ENCODE results near the gene GOLGA6L24.
"Not testable (repeated sequence)": the region's sequence is repeated elsewhere in the genome, so short reads cannot be mapped to it uniquely, and the experiment has no call there.

GOLGA6L24 gene, protein sequence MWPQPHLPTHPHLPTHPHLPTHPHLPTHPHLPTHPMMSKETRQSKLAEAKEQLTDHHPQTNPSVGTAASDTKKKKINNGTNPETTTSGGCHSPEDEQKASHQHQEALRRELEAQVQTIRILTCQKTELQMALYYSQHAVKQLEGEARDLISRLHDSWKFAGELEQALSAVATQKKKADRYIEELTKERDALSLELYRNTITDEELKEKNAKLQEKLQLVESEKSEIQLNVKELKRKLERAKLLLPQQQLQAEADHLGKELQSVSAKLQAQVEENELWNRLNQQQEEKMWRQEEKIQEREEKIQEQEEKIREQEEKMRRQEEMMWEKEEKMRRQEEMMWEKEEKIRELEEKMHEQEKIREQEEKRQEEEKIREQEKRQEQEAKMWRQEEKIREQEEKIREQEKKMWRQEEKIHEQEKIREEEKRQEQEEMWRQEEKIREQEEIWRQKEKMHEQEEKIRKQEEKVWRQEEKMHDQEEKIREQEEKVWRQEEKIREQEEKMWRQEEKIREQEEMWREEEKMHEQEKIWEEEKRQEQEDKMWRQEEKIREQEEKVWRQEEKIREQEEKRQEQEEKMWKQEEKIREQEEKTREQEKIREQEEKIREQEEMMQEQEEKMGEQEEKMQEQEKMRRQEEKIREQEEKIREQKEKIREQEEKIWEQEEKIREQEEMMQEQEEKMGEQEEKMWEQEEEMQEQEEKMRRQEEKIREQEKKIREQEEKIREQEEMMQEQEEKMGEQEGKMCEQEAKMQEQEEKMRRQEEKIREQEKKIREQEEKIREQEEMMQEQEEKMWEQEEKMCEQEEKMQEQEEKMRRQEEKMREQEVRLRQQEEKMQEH

DNA sequence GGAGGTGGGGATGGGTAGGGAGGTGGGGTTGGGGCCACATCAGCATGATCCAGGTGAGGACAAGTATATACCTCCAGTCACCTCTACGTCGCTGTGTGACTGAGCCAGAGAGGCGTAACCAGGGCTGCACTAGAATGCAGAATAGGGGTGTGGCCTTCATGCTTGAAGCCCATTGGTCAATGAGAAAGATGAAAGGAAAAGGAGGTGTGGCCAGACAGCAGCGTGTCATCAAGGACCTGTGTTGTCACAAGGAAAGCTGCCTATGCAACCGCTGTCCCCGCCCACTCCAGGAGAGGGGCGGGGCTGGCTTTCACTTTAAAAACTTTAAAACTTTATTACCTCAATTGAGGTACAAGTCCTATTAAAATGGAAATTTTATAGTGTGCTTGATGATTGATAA is at the start of gene GOLGA6L24:
Gene GOLGA6L24, minus strand, starts transcription at position 101 of the 400 bp plus-strand sequence. Its CDS starts 61 bp downstream, at position 40.
- not testable (repeated sequence) for DNase-seq

DNA sequence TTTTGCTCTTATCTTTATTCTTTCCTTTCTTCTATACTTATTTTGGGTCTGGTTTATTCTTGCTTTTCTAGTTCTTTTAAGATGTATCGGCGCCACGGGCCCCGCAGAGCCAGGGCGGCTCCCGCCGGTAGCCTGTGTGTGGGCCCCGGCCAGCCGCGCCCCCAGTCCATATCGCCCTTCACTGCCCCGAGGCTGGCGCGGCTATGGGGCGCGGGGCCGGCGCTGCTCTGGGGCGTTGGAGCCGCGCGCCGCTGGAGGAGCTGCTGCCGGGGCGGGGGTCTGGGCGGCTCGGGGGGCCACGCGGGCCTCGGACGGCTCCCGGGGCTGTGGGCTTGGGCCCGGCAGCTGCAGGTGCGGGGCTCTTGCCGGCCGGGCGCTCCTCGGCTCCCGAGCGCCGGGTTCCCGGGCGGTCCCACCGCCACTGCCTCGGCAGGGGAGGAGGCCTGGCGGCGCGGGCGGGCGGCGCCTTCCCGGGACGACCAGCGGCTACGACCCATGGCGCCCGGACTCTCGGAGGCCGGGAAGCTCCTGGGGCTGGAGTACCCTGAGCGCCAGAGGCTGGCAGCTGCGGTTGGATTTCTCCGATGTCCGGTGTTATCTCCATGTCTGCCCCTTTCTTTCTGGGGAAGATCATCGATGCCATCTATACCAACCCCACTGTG is 45.0 kb upstream of the GOLGA6L24 start:
- DNase-seq = not testable (repeated sequence)

DNA sequence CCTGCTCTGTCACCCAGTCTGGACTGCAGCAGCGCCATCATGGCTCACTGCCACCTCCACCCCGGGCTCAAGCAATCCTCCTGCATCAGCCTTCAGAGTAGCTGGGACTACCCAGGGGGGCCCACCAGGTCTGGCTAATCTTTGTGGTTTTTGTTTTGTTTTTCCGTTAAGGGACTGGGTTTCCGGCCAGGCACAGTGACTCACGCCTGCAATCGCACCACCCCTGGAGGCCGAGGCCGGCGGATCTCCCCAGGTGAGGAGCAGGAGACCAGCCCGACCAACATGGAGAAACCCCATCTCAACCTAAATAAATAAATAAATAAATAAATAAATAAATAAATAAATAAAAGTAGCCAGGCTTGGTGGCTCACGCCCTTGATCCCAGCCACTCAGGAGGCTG is 38.1 kb upstream of the GOLGA6L24 start:
- DNase-seq = not testable (repeated sequence)

DNA sequence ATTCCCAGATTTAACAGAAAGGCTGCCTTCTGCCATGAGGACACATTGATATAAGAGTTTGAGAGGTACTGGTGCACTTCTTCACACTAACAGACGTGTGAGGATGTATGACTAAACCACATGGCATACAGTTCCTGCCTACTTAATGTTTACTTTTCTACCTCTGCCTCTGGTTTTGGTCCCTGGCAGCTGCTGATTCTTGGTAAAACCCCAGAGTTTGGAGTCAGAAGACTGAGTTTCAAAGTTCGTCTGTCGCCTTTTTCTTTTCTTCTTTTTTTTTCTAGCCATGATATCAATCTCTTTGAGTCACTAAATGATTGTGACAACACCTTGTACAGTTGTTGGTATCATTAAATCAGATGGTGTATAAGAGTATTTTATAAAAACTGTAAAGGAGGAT is 22.2 kb upstream of the GOLGA6L24 start:
- not testable (repeated sequence) for DNase-seq

DNA sequence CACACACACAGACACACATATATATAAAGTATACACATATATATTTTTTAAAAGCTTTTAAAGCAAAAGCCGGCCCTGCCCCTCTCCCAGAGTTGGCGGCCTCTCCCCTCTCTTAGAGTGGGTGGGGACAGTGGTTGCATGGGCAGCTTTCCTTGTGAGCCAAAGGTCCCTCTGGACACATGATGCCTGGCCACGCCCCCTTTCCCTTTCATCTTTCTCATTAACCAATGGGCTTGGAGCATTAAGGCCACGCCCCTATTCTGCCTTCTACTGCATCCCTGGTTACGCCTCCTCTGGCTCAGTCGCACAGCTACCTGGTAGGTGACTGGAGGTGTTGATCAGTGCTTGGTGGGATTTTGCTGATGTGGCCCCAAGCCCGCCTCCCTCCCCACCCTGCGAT is 20.5 kb upstream of the GOLGA6L24 start, which contains the start of gene GOLGA8F:
Gene GOLGA8F, plus strand, starts transcription at position 301 of the 400 bp plus-strand sequence. Its CDS starts 98 bp downstream, at position 399.
- DNase-seq = not testable (repeated sequence)

DNA sequence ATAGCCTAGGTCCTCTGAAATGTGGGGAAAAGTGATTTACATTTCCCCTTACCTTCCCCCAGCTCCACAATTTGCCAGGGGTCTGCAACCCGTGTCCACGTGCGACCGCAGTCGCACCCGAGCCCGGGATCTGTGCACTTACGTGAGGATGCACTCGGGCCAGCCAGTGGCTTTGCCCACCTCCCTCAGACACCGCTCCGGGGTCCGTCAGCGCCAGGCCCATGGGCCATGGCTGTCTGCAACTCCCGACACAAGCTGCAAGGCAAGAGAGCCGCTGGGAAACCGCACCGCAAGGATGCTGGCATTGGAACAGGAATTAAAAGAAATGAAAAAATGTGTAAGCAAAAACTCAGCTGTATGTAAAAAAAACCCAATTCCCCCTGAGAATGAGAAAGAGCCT is 7.6 kb upstream of the GOLGA6L24 start:
- not testable (repeated sequence) for DNase-seq

DNA sequence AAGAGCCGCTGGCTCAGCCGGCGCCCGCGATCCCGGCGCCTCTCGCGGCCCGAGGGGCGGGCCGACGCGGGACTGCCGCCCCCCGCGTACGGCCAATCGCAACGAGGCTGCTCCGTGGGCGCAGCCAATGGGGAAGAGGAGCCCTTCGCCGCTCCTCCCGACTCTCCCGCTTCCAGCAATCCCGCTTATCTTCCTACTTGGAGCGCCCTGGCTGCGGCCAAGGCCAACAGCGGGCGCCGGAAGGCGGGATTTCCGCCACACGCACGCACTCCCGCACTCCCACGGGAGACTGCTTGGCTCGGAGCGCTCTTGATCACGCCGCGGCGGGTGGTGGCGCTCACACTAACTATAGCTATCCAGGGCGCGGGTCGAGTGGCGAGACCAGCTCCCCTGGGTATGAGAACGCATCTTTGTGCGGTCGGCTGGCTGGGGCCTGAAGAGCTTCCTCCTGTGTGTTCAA is 35.7 kb downstream of the GOLGA6L24 start, which contains the start of gene HERC2:
Gene HERC2, minus strand, starts transcription at position 51 of the 460 bp plus-strand sequence. CDS start 746 bp downstream, outside the sequence.
- DNase-seq = not testable (repeated sequence)

DNA sequence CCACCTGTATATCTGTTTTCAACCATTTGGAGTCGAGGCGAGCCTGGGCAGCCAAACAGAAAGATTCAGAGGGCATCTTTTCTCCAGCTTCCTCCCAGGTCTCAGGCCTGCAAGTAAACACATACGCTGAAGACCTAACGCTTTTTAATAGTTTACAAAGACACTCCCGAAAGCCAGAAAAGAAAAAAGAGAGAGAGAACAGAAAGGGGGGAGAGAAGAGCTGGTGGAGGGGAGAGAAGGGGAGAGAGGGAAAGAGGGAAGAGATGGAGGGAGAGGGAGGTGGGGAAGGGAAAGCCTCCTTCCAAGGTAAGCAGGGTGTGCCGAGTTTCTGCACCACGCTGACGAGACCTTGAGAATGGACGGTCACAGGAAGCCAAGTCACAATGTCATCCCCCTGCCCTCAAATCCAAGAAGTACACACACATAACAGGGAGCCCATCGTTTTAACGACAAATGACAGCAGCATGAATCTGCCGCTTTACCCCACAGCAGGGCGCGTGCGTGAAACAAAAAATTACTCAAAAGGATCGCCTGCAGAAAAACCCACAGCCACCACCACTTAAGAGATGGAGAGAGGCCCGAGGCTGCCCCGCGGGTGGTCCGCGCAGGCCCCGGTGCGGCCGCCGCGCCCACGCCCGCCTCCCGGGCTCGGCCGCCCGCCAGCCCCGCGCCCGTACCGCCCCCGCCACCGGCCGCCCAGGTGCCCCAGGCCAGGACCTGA is 36.4 kb downstream of the GOLGA6L24 start:
- not testable (repeated sequence) for DNase-seq

DNA sequence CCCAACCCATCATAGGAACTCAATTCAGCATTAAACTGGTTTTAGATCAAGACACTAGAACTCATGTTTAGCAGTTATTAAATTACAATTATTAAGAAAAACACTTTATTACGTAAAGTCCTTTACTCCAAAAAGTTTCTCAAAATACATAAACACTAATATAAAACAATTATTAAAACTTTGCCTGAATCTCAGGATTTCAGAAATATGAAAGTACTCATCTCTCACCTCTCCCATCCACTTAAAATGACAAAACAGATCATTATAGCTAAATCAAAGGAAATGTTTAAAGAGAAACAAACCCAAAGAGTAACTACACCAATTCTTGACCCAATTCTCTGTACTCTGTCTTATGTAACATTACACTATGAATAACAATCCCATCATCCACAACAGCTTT is 38.2 kb downstream of the GOLGA6L24 start:
- not testable (repeated sequence) for DNase-seq

DNA sequence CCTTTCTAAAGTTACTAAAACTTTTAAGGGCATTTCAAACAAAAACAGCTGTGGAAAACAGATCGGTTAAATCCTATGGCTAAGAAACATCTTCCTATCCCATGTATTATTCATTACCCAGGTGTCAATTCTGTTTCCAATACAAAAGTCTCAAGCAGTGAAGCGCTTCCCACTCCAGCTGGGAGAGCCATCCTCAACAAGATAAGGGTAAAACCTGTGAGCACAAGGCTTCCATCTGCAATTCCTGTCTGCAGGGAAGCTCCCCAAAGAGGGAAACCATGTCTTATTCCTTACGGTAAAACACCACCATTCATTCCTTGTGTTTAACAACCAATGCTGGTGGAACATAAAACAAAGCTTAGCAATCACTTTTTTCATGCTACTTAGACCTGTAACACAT is 39.1 kb downstream of the GOLGA6L24 start:
- DNase-seq = not testable (repeated sequence)

DNA sequence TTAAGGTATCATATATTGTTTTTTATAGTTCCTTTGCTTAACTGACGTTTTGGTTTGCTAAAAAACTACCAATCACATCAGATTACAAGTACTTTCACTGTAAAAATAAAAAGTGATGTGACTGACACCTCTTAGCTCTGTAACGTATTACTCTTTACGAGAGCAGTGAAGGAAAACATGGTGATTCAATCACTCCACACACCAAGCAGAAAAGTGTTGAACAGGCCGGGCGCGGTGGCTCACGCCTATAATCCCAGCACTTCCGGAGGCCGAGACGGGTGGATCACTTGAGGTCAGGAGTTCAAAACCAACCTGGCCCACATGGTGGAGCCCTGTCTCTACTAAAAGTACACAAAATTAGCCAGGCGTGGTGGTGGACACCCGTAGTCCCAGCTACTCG is 39.8 kb downstream of the GOLGA6L24 start:
- DNase-seq = not testable (repeated sequence)

DNA sequence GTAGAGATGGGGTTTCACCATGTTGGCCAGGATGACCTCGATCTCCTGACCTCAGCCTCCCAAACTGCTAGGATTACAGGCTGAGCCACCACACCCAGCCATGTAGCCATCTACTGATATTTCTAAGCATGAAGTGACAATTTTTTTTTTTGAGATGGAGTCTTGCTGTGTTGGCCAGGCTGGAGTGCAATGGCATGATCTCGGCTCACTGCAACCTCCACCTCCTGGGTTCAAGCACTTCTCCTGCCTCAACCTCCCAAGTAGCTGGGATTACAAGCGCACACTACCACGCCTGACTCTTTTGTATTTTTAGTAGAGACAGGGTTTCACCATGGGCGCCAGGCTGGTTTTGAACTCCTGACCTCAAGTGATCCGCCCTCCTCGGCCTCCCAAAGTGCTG is 40.9 kb downstream of the GOLGA6L24 start:
- not testable (repeated sequence) for DNase-seq

DNA sequence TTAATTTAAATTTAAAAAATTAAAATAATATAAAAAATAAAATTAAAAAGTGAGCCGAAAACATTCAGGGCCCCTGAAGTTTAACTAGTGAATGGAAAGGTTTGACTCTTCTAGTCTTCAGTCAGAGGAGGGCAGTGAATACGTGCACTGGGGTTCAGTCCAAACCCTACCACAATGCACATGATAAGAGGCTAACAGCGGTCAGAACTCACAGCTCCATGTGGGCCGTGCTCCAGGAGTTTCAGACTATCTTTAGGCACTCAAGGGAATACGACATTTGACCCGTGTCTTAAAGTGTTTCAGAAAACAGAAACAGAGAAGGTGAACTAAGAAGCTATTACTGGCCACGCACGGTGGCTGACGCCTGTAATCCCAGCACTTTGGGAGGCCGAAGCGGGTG is 47.4 kb downstream of the GOLGA6L24 start:
- not testable (repeated sequence) for DNase-seq

DNA sequence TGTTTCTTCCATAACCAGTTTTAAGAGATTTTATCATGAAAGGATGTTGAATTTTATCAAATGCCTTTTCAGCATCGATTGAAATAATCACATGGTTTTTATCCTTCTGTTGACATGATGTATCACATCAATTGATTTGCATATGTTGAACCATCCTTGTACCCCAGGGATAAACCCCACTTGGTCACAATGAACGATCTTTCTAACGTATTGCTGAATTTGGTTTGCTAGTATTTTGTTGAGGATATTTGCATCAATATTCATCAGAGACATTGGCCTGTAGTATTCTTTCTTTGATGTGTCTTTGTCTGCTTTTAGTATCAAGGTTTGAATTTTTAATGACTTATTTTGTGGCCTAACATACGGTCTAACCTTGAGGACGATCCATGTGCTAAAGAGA is 49.2 kb downstream of the GOLGA6L24 start:
- DNase-seq = not testable (repeated sequence)

Measured in NCI-H748 treated with DMSO at 0.1 percent for 48 hours (cell line).